Left lung (tissue), 10 donors: ENCODE results near the gene MMP14. TPM values are rescaled to one million over a fixed set of nuclear protein-coding genes. Genes with fewer than 3 reads are reported as not detected.

Source experiments
- ATAC-seq: fragments of 200-7000 bp; cut with Tn5 transposase; one replicate; pipeline ENCODE4 v1.9.1; 2020; ENCODE audit warnings: moderate library complexity
- DNase-seq, 4 donors: peaks; one replicate each; pipeline ENCODE4 v3.0.0-alpha.2; 2013 to 2020
- H3K27ac ChIP-seq, 2 donors: fragments of 200-600 bp; sonication (generic) in 1 of 2; one replicate each; pipeline versions ENCODE4 v1.5.0 to v1.8.0; 2020 to 2021
- H3K27me3 ChIP-seq, 2 donors: fragments of 200-600 bp; sonication (generic) in 1 of 2; one replicate each; pipeline versions ENCODE4 v1.5.0 to v1.8.0; 2020 to 2021
- H3K36me3 ChIP-seq, 2 donors: fragments of 200-600 bp; sonication (generic) in 1 of 2; one replicate each; pipeline versions ENCODE4 v1.5.0 to v1.8.0; 2020 to 2021
- H3K4me1 ChIP-seq, 2 donors: fragments of 200-600 bp; one replicate each; pipeline ENCODE4 v1.8.0; 2021
- H3K4me3 ChIP-seq, 2 donors: fragments of 200-600 bp; sonication (generic) in 1 of 2; one replicate each; pipeline versions ENCODE4 v1.5.0 to v1.8.0; 2020 to 2021; ENCODE audit warnings: mild to moderate bottlenecking in 1 of 2
- H3K9me3 ChIP-seq, 2 donors: fragments of 200-600 bp; sonication (generic) in 1 of 2; one replicate each; pipeline versions ENCODE4 v1.5.0 to v1.8.0; 2020 to 2021
- CTCF ChIP-seq, 2 donors: fragments of 200-600 bp; sonication (generic) in 1 of 2; IDR thresholded peaks; one replicate each; pipeline versions ENCODE4 v1.5.0 to v1.8.0; 2021; ENCODE audit warnings: antibody characterized with exemption in 2 of 2
- intact Hi-C, 2 donors: fragments of 100-400 bp; cut with DNase I; formaldehyde crosslinking; loops; one replicate each; pipeline versions ENCODE4 v1.11.2 to v1.14.2; 2022
- polyA plus RNA-seq, 6 donors: library from polyadenylated mRNA; unstranded; fragments of 120-200 nt; gene quantifications; one replicate each; pipeline ENCODE4 v1.2.1, GENCODE V29; 2013; ENCODE audit not compliant: insufficient read length in 6 of 6
- total RNA-seq, 2 donors: library from RNA; stranded (reverse); fragmentation: NEBNext Ultra II Directional; extraction: Animal tissue kit (Norgen Biotek cat#: 25700); gene quantifications; one replicate each; pipeline ENCODE4 v1.2.1, GENCODE V29; 2021
- donor health status: DM: no; HTN: yes; CAD: no.
- donor health status: DM: no; HTN: no; CAD: no.

The MMP14 gene
- total and polyA plus RNA-seq, 8 donors, result 169 to 225 (median 195) TPM

GRCh38 chr14:22793976-22794375 is 42.4 kb upstream of the MMP14 start:
- no peaks in the 10 kb centered on the region for H3K27me3 ChIP-seq
- H3K36me3 ChIP-seq, result no peaks in the 10 kb centered on the region
- DNase-seq (no peak), ATAC-seq (no peak)
- H3K4me1 ChIP-seq, result peaks cover 0 to 46% of the 10 kb centered on the region in 2 donors
- TF ChIP-seq CTCF (IDR thresholded peaks at IDR 0.05), result no peak
- no peaks in the 10 kb centered on the region for H3K9me3 ChIP-seq
- intact Hi-C loops, result no loop called here
- H3K4me3 ChIP-seq, result no peak overlapping the region
- no peak overlapping the region for H3K27ac ChIP-seq

- intact Hi-C loops, result no loop called here
- no peak for TF ChIP-seq CTCF (IDR thresholded peaks at IDR 0.05)
- Histone ChIP-seq H3K4me1 (peaks cover 0 to 43% of the 10 kb centered on the region in 2 donors), H3K27me3 (no peaks in the 10 kb centered on the region), H3K27ac (no peak overlapping the region), H3K4me3 (no peak overlapping the region), H3K36me3 (no peaks in the 10 kb centered on the region), H3K9me3 (no peaks in the 10 kb centered on the region)
- DNase-seq (no peak), ATAC-seq (no peak)
Measured at GRCh38 chr14:22794551-22794951, 41.8 kb upstream of the MMP14 start.

GRCh38 chr14:22796087-22796707 is 40.2 kb upstream of the MMP14 start:
- DNase-seq (no peak), ATAC-seq (no peak)
- intact Hi-C loops, result no loop called here
- Histone ChIP-seq H3K9me3 (no peaks in the 10 kb centered on the region), H3K27me3 (no peaks in the 10 kb centered on the region), H3K4me1 (peaks cover 0 to 41% of the 10 kb centered on the region in 2 donors), H3K4me3 (no peak overlapping the region), H3K27ac (no peak overlapping the region), H3K36me3 (no peaks in the 10 kb centered on the region)
- no peak for TF ChIP-seq CTCF (IDR thresholded peaks at IDR 0.05)

GRCh38 chr14:22797017-22797917 is 39.1 kb upstream of the MMP14 start:
- peaks cover 0 to 45% of the 10 kb centered on the region in 2 donors for H3K4me1 ChIP-seq
- H3K36me3 ChIP-seq, result no peaks in the 10 kb centered on the region
- H3K4me3 ChIP-seq, result no peak overlapping the region
- intact Hi-C loops, result no loop called here
- no peak for DNase-seq
- no peaks in the 10 kb centered on the region for H3K9me3 ChIP-seq
- ATAC-seq, result no peak
- no peak for TF ChIP-seq CTCF (IDR thresholded peaks at IDR 0.05)
- H3K27ac ChIP-seq, result peak overlapping the region in 1 of 2 donors; percentile 70
- H3K27me3 ChIP-seq, result no peaks in the 10 kb centered on the region

GRCh38 chr14:22798528-22798927 is 37.9 kb upstream of the MMP14 start:
- Histone ChIP-seq H3K36me3 (no peaks in the 10 kb centered on the region), H3K4me1 (peaks cover 0 to 53% of the 10 kb centered on the region in 2 donors), H3K27me3 (no peaks in the 10 kb centered on the region), H3K27ac (peak overlapping the region in 1 of 2 donors; percentile 70), H3K9me3 (no peaks in the 10 kb centered on the region), H3K4me3 (no peak overlapping the region)
- no peak for DNase-seq
- ATAC-seq, result no peak
- intact Hi-C loops, result no loop called here
- no peak for TF ChIP-seq CTCF (IDR thresholded peaks at IDR 0.05)
